Pancreas (tissue), 10 donors: ENCODE measurements around the gene DOCK3. TPM values are rescaled to one million over a fixed set of nuclear protein-coding genes. Genes with fewer than 3 reads are reported as not detected.
"Not testable (repeated sequence)": the region's sequence is repeated elsewhere in the genome, so short reads cannot be mapped to it uniquely, and the experiment has no call there.

Experiments
- ATAC-seq, 4 donors: fragments of 200-7000 bp; cut with Tn5 transposase; one replicate each; pipeline versions ENCODE4 v1.8.0 to v1.9.1; 2020; ENCODE audit warnings: mild to moderate bottlenecking in 4 of 4, moderate library complexity in 4 of 4
- DNase-seq, 6 donors: peaks; one replicate each; pipeline ENCODE4 v3.0.0-alpha.2; 2020
- FAIRE-seq: peaks from 2 replicates; lab custom pipeline; 2012; peaks lifted over from hg19 to GRCh38; lab: Jason Lieb, UNC
- H3K27ac ChIP-seq, 4 donors: fragments of 200-600 bp; sonication (generic); 1 replicate in 3 of 4; 2 replicates in 1 of 4; pipeline versions ENCODE4 v1.5.0 to v1.8.0; 2020
- H3K27me3 ChIP-seq, 4 donors: fragments of 200-600 bp; one replicate each; pipeline ENCODE4 v1.8.0; 2021
- H3K36me3 ChIP-seq, 3 donors: fragments of 200-600 bp; sonication (generic) in 1 of 3; one replicate each; pipeline versions ENCODE4 v1.5.0 to v1.8.0; 2020 to 2021
- H3K4me1 ChIP-seq, 3 donors: fragments of 200-600 bp; one replicate each; pipeline ENCODE4 v1.8.0; 2021
- H3K4me3 ChIP-seq, 4 donors: fragments of 200-600 bp; sonication (generic) in 2 of 4; one replicate each; pipeline versions ENCODE4 v1.5.0 to v1.8.0; 2020 to 2021
- H3K9me3 ChIP-seq, 4 donors: fragments of 200-600 bp; one replicate each; pipeline ENCODE4 v1.8.0; 2021
- WGBS, 2 donors: extraction: QIAGEN DNeasy Blood & Tissue Kit; methylation state at CpG; one replicate each; pipeline ENCODE4 v1.1.7; 2013; 5-methylcytosine and 5-hydroxymethylcytosine counted together
- intact Hi-C, 3 donors: fragments of 100-400 bp; cut with DNase I; formaldehyde crosslinking; loops; one replicate each; pipeline versions ENCODE4 v1.11.1 to v1.14.2; 2022
- polyA plus RNA-seq, 2 donors: library from polyadenylated mRNA; stranded (reverse); fragments of 200-250 nt; gene quantifications; one replicate each; pipeline ENCODE4 v1.2.3, GENCODE V29; 2013
- total RNA-seq, 6 donors: library from RNA; stranded (reverse); fragmentation: NEBNext Ultra II Directional in 4 of 6; extraction: Animal tissue kit (Norgen Biotek cat#: 25700) in 4 of 6; gene quantifications; one replicate each; pipeline versions ENCODE4 v1.2.1 to v1.2.4, GENCODE V29; 2021 to 2023
- TF ChIP-seq, protein P1 (sequence below), 4 donors: fragments of 200-600 bp; sonication (generic) in 3 of 4; IDR thresholded peaks; one replicate each; pipeline versions ENCODE4 v1.5.0 to v1.8.0; 2021; ENCODE audit warnings: antibody characterized with exemption in 4 of 4
- donor health status: healthy with polysubstance abuse.
- donor health status: DM: no; HTN: no; CAD: no; lungs with moderate emphysema.
- donor health status: DM: no; HTN: no; CAD: no.
- donor health status: control.
- donor health status: control.
- donor health status: Bipolar disorder and iron deficiency.
- donor health status: DM: yes; HTN: yes; CAD: no.
- donor health status: DM: no; HTN: no; CAD: no.
- donor health status: DM: no; HTN: no; CAD: no.
- donor health status: DM: yes; HTN: yes; CAD: no.

Gene DOCK3
- total and polyA plus RNA-seq, 8 donors: 0.09 to 1.5 (median 0.36) TPM

DNA sequence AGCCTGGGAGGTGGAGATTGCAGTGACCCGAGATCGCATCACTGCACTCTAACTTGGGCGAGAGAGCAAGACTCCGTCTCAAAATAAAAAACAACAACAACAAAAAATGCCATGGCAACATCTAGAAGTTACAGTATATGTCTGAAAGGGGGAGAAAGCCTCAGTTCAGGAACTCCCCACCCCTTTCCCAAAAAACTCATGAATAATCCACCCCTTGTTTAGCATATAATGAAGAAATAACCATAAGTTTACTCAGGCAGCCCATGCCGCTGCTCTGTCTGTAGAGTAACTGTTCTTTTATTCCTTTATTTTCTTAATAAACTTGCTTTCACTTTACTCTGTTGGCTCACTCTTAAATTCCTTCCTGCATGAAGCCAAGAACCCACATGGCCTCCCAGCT lies 145.2 kb downstream of the DOCK3 start:
- 83 to 94% methylated on average over 5 of the region's 5 CpGs for WGBS, 2 donors
- no peak overlapping the region for H3K4me3 ChIP-seq

DNA sequence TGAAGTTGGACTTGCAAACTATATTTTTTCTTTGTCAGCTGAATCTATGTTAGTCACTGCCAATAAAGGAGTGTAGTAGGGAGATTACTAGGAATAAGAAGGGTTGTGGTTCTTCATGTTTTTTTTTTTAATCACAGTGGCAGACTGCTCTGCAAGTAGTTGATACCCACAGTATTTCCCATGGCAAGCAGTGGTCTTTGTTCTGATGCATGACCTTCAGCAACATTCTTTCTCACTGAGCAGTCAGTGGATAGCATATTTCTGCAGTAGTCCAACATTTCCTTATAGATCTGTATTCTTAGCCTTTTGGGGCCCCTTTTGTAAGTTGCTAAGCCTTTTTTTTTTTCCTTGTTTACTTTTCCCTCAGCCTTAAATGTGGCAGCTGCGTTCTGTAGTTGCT lies 151.1 kb downstream of the DOCK3 start:
- Histone ChIP-seq H3K27ac (no peak overlapping the region), H3K4me1 (no peaks in the 10 kb centered on the region), H3K27me3 (no peaks in the 10 kb centered on the region), H3K4me3 (no peak overlapping the region), H3K9me3 (no peaks in the 10 kb centered on the region), H3K36me3 (no peaks in the 10 kb centered on the region)
- WGBS, 2 donors: 23 to 25% methylated on average over 1 of the region's 1 CpG
- DNase-seq: no peak
- FAIRE-seq: no peak
- intact Hi-C loops: no loop called here
- no peak for ATAC-seq
- TF ChIP-seq, protein P1, sequence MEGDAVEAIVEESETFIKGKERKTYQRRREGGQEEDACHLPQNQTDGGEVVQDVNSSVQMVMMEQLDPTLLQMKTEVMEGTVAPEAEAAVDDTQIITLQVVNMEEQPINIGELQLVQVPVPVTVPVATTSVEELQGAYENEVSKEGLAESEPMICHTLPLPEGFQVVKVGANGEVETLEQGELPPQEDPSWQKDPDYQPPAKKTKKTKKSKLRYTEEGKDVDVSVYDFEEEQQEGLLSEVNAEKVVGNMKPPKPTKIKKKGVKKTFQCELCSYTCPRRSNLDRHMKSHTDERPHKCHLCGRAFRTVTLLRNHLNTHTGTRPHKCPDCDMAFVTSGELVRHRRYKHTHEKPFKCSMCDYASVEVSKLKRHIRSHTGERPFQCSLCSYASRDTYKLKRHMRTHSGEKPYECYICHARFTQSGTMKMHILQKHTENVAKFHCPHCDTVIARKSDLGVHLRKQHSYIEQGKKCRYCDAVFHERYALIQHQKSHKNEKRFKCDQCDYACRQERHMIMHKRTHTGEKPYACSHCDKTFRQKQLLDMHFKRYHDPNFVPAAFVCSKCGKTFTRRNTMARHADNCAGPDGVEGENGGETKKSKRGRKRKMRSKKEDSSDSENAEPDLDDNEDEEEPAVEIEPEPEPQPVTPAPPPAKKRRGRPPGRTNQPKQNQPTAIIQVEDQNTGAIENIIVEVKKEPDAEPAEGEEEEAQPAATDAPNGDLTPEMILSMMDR (IDR thresholded peaks at IDR 0.05): no peak

More for the DNA sequence above, 145.2 kb downstream of the DOCK3 start:
- H3K9me3 ChIP-seq: no peaks in the 10 kb centered on the region
- H3K27ac ChIP-seq: no peak overlapping the region
- ATAC-seq: no peak
- TF ChIP-seq, protein P1 (IDR thresholded peaks at IDR 0.05): no peak
- no peaks in the 10 kb centered on the region for H3K36me3 ChIP-seq
- DNase-seq: no peak
- H3K27me3 ChIP-seq: no peaks in the 10 kb centered on the region
- no peak for FAIRE-seq
- no peaks in the 10 kb centered on the region for H3K4me1 ChIP-seq
- intact Hi-C loops: no loop called here

DNA sequence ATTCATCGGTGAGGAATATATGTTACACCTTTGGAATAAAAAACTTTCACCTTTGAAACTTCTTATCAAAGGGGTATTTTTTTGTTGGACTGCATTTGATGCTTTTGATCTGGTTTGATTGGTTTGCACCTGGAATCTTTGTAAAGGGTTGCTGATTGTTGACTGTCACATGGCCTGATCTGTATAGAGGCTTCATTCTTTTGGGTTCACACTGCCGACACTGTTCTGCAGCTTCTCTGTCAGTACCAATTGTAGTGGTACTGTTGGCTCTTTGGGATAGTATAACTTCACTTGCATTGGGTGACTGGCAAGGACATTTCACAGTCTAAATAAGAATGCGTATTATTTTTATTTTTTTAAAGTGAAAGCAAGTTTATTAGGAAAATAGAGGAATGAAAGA lies 155.7 kb downstream of the DOCK3 start:
- intact Hi-C loops: no loop called here
- Histone ChIP-seq H3K36me3 (no peaks in the 10 kb centered on the region), H3K4me1 (no peaks in the 10 kb centered on the region), H3K27ac (no peak overlapping the region), H3K27me3 (no peaks in the 10 kb centered on the region), H3K4me3 (no peak overlapping the region), H3K9me3 (no peaks in the 10 kb centered on the region)
- TF ChIP-seq, protein P1 (IDR thresholded peaks at IDR 0.05): no peak
- no peak for FAIRE-seq
- ATAC-seq: no peak
- no peak for DNase-seq
- 61 to 80% methylated on average over 3 of the region's 3 CpGs for WGBS, 2 donors

DNA sequence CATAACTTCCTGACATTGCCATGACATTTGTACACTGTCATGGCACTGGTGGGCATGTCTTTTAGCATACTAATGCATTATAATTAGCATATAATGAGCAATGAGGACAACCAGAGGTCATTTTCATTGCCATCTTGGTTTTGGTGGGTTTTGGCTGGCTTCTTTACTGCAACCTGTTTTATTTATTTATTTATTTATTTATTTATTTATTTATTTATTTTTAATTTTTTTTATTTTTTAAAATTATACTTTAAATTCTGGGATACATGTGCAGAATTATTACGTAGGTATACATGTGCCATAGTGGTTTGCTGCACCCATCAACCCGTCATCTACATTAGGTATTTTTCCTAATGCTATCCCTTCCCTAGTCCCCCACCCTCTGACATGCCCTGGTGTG lies 156.3 kb downstream of the DOCK3 start:
- ATAC-seq, H3K27ac ChIP-seq, H3K27me3 ChIP-seq, H3K9me3 ChIP-seq, H3K36me3 ChIP-seq, H3K4me3 ChIP-seq, FAIRE-seq, intact Hi-C loops, H3K4me1 ChIP-seq, DNase-seq: not testable (repeated sequence)
- 82 to 87% methylated on average over 2 of the region's 2 CpGs for WGBS, 2 donors

DNA sequence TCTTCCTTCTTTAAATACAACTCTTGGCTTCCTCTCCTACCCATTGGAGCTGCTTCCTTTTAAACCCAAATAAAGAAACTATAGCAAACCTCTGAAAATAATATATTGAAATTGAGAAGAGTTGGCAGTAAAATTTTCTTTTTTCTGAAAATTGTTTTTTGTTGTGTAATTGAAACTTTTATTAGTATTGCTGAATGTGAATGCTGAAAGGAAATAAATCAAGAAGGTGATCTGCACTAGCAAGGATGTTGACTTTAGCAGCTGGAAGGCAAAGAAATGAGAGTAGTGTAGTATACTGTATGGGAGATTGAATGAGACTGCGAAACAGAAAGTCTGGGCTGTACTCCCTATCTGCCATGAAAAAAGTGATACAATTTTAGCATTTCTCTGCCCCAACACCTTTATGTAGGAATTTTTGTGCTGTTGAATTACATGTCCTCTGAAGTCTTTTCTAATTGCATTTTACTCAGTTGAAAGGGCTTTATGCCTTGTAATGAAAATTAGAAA lies 166.3 kb downstream of the DOCK3 start:
- Histone ChIP-seq H3K36me3 (no peaks in the 10 kb centered on the region), H3K9me3 (no peaks in the 10 kb centered on the region), H3K27ac (no peak overlapping the region), H3K27me3 (no peaks in the 10 kb centered on the region), H3K4me1 (no peaks in the 10 kb centered on the region), H3K4me3 (no peak overlapping the region)
- 48 to 93% methylated on average over 1 of the region's 1 CpG for WGBS, 2 donors
- ATAC-seq: no peak
- no peak for FAIRE-seq
- TF ChIP-seq, protein P1 (IDR thresholded peaks at IDR 0.05): no peak
- intact Hi-C loops: no loop called here
- DNase-seq: no peak
